ENCODE results near the gene ASS1.

Gene ASS1

GRCh38 chr9:130433168-130433946 lies 11.4 kb upstream of the ASS1 start (continued):
- TF ChIP-seq ZNF24 (tag by site-specific recombination; IDR thresholded peaks at IDR 0.05) = no peak
- TF ChIP-seq, protein P1, sequence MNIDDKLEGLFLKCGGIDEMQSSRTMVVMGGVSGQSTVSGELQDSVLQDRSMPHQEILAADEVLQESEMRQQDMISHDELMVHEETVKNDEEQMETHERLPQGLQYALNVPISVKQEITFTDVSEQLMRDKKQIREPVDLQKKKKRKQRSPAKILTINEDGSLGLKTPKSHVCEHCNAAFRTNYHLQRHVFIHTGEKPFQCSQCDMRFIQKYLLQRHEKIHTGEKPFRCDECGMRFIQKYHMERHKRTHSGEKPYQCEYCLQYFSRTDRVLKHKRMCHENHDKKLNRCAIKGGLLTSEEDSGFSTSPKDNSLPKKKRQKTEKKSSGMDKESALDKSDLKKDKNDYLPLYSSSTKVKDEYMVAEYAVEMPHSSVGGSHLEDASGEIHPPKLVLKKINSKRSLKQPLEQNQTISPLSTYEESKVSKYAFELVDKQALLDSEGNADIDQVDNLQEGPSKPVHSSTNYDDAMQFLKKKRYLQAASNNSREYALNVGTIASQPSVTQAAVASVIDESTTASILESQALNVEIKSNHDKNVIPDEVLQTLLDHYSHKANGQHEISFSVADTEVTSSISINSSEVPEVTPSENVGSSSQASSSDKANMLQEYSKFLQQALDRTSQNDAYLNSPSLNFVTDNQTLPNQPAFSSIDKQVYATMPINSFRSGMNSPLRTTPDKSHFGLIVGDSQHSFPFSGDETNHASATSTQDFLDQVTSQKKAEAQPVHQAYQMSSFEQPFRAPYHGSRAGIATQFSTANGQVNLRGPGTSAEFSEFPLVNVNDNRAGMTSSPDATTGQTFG (tag by site-specific recombination; IDR thresholded peaks at IDR 0.05; ENCODE audit: borderline replicate concordance) = no peak
- TF ChIP-seq ZNF677 (tag by site-specific recombination; IDR thresholded peaks at IDR 0.05) = no peak
- TF ChIP-seq ZIC2 (tag by site-specific recombination; IDR thresholded peaks at IDR 0.05) = peak; percentile 71
- no peak for TF ChIP-seq SCRT1 (tag by site-specific recombination; IDR thresholded peaks at IDR 0.05; ENCODE audit: borderline replicate concordance)
- TF ChIP-seq ZFHX2 (tag by site-specific recombination; conservative IDR thresholded peaks at IDR 0.05) = peak; percentile 95
- TF ChIP-seq ZNF529 (tag by site-specific recombination; IDR thresholded peaks at IDR 0.05; ENCODE audit: insufficient replicate concordance) = no peak
- TF ChIP-seq ZBTB7A (tag by site-specific recombination; IDR thresholded peaks at IDR 0.05; ENCODE audit: low read depth) = peak; percentile 35; the same call in 1 of the 2 replicates
- TF ChIP-seq ZNF670 (tag by site-specific recombination; IDR thresholded peaks at IDR 0.05; ENCODE audit: low read depth) = no peak
- no peak for TF ChIP-seq ZNF366 (tag by site-specific recombination; conservative IDR thresholded peaks at IDR 0.05)
- TF ChIP-seq, protein P2, sequence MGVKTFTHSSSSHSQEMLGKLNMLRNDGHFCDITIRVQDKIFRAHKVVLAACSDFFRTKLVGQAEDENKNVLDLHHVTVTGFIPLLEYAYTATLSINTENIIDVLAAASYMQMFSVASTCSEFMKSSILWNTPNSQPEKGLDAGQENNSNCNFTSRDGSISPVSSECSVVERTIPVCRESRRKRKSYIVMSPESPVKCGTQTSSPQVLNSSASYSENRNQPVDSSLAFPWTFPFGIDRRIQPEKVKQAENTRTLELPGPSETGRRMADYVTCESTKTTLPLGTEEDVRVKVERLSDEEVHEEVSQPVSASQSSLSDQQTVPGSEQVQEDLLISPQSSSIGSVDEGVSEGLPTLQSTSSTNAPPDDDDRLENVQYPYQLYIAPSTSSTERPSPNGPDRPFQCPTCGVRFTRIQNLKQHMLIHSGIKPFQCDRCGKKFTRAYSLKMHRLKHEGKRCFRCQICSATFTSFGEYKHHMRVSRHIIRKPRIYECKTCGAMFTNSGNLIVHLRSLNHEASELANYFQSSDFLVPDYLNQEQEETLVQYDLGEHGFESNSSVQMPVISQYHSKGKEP (tag by site-specific recombination; IDR thresholded peaks at IDR 0.05) = no peak
- peak; percentile 40; the same call in 1 of the 2 replicates for TF ChIP-seq ZNF660 (tag by site-specific recombination; IDR thresholded peaks at IDR 0.05)
- TF ChIP-seq, protein P3, sequence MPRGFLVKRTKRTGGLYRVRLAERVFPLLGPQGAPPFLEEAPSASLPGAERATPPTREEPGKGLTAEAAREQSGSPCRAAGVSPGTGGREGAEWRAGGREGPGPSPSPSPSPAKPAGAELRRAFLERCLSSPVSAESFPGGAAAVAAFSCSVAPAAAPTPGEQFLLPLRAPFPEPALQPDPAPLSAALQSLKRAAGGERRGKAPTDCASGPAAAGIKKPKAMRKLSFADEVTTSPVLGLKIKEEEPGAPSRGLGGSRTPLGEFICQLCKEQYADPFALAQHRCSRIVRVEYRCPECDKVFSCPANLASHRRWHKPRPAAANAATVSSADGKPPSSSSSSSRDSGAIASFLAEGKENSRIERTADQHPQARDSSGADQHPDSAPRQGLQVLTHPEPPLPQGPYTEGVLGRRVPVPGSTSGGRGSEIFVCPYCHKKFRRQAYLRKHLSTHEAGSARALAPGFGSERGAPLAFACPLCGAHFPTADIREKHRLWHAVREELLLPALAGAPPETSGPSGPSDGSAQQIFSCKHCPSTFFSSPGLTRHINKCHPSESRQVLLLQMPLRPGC (tag by site-specific recombination; IDR thresholded peaks at IDR 0.05) = no peak
- TF ChIP-seq ZNF561 (tag by site-specific recombination; IDR thresholded peaks at IDR 0.05; ENCODE audit: borderline replicate concordance) = no peak; the same call in 1 of the 2 replicates
- TF ChIP-seq, protein P4, sequence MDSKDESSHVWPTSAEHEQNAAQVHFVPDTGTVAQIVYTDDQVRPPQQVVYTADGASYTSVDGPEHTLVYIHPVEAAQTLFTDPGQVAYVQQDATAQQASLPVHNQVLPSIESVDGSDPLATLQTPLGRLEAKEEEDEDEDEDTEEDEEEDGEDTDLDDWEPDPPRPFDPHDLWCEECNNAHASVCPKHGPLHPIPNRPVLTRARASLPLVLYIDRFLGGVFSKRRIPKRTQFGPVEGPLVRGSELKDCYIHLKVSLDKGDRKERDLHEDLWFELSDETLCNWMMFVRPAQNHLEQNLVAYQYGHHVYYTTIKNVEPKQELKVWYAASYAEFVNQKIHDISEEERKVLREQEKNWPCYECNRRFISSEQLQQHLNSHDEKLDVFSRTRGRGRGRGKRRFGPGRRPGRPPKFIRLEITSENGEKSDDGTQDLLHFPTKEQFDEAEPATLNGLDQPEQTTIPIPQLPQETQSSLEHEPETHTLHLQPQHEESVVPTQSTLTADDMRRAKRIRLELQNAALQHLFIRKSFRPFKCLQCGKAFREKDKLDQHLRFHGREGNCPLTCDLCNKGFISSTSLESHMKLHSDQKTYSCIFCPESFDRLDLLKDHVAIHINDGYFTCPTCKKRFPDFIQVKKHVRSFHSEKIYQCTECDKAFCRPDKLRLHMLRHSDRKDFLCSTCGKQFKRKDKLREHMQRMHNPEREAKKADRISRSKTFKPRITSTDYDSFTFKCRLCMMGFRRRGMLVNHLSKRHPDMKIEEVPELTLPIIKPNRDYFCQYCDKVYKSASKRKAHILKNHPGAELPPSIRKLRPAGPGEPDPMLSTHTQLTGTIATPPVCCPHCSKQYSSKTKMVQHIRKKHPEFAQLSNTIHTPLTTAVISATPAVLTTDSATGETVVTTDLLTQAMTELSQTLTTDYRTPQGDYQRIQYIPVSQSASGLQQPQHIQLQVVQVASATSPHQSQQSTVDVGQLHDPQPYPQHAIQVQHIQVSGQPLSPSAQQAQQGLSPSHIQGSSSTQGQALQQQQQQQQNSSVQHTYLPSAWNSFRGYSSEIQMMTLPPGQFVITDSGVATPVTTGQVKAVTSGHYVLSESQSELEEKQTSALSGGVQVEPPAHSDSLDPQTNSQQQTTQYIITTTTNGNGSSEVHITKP (tag by site-specific recombination; IDR thresholded peaks at IDR 0.05) = no peak
- no peak for TF ChIP-seq ZNF600 (tag by site-specific recombination; IDR thresholded peaks at IDR 0.05)
- 0 out of 2 replicates have a peak, but pooled peaks have one; percentile 14 for TF ChIP-seq ZNF2 (tag by site-specific recombination; IDR thresholded peaks at IDR 0.05)
- TF ChIP-seq, protein P5, sequence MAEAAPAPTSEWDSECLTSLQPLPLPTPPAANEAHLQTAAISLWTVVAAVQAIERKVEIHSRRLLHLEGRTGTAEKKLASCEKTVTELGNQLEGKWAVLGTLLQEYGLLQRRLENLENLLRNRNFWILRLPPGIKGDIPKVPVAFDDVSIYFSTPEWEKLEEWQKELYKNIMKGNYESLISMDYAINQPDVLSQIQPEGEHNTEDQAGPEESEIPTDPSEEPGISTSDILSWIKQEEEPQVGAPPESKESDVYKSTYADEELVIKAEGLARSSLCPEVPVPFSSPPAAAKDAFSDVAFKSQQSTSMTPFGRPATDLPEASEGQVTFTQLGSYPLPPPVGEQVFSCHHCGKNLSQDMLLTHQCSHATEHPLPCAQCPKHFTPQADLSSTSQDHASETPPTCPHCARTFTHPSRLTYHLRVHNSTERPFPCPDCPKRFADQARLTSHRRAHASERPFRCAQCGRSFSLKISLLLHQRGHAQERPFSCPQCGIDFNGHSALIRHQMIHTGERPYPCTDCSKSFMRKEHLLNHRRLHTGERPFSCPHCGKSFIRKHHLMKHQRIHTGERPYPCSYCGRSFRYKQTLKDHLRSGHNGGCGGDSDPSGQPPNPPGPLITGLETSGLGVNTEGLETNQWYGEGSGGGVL (tag by site-specific recombination; IDR thresholded peaks at IDR 0.05) = no peak
- TF ChIP-seq KLF16 (tag by site-specific recombination; IDR thresholded peaks at IDR 0.05) = peak; percentile 69
- TF ChIP-seq ZNF394 (tag by site-specific recombination; IDR thresholded peaks at IDR 0.05; ENCODE audit: borderline replicate concordance) = no peak
- TF ChIP-seq ZBTB8A (tag by site-specific recombination; IDR thresholded peaks at IDR 0.05) = peak; percentile 91
- TF ChIP-seq ZNF664 (tag by site-specific recombination; IDR thresholded peaks at IDR 0.05) = no peak
- peak; percentile 54 for TF ChIP-seq GLIS1 (tag by site-specific recombination; IDR thresholded peaks at IDR 0.05)
- no peak for TF ChIP-seq ZNF174 (tag by site-specific recombination; IDR thresholded peaks at IDR 0.05)
- TF ChIP-seq OSR2 (tag by site-specific recombination; IDR thresholded peaks at IDR 0.05) = peak; percentile 22; the same call in 1 of the 2 replicates
- TF ChIP-seq ZXDB (tag by site-specific recombination; IDR thresholded peaks at IDR 0.05) = peak; percentile 62
- TF ChIP-seq, protein P6, sequence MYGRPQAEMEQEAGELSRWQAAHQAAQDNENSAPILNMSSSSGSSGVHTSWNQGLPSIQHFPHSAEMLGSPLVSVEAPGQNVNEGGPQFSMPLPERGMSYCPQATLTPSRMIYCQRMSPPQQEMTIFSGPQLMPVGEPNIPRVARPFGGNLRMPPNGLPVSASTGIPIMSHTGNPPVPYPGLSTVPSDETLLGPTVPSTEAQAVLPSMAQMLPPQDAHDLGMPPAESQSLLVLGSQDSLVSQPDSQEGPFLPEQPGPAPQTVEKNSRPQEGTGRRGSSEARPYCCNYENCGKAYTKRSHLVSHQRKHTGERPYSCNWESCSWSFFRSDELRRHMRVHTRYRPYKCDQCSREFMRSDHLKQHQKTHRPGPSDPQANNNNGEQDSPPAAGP (tag by site-specific recombination; IDR thresholded peaks at IDR 0.05) = peak; percentile 49; the same call in 1 of the 2 replicates
